Measurements from ENCODE around the gene HOXA1. TPM values are rescaled to one million over a fixed set of nuclear protein-coding genes. Genes with fewer than 3 reads are reported as not detected.

The HOXA1 gene
- total RNA-seq, 4 donors from 2014 or later = 0.33 to 1.5 (median 0.60) TPM

DNA sequence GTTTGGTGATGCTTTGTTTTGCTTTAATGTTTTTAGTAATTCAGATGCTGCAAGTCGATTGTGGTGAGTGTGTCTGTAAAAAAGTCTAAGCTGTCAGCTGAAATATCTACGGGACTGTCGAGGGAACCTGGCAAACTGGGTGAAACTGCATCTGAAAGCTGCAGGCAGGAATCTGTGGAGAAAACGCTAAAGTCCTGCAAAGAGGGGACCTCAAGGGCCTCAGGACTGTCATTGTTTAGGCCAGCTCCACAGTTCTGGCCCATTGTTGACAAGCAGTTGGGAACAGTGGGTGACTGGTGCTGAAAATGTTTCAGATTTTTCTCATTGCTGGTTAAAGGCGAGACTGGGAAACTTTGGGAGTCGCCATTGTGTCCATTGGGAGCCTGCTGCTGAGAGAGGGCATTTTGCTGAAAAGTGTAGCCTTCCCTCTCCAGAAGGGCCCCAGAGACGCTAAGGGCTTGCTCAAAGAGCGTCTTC is 4.9 kb upstream of the HOXA1 start:
- TF ChIP-seq, protein P1, sequence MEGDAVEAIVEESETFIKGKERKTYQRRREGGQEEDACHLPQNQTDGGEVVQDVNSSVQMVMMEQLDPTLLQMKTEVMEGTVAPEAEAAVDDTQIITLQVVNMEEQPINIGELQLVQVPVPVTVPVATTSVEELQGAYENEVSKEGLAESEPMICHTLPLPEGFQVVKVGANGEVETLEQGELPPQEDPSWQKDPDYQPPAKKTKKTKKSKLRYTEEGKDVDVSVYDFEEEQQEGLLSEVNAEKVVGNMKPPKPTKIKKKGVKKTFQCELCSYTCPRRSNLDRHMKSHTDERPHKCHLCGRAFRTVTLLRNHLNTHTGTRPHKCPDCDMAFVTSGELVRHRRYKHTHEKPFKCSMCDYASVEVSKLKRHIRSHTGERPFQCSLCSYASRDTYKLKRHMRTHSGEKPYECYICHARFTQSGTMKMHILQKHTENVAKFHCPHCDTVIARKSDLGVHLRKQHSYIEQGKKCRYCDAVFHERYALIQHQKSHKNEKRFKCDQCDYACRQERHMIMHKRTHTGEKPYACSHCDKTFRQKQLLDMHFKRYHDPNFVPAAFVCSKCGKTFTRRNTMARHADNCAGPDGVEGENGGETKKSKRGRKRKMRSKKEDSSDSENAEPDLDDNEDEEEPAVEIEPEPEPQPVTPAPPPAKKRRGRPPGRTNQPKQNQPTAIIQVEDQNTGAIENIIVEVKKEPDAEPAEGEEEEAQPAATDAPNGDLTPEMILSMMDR (IDR thresholded peaks at IDR 0.05; ENCODE audit: low read depth) = no peak

DNA sequence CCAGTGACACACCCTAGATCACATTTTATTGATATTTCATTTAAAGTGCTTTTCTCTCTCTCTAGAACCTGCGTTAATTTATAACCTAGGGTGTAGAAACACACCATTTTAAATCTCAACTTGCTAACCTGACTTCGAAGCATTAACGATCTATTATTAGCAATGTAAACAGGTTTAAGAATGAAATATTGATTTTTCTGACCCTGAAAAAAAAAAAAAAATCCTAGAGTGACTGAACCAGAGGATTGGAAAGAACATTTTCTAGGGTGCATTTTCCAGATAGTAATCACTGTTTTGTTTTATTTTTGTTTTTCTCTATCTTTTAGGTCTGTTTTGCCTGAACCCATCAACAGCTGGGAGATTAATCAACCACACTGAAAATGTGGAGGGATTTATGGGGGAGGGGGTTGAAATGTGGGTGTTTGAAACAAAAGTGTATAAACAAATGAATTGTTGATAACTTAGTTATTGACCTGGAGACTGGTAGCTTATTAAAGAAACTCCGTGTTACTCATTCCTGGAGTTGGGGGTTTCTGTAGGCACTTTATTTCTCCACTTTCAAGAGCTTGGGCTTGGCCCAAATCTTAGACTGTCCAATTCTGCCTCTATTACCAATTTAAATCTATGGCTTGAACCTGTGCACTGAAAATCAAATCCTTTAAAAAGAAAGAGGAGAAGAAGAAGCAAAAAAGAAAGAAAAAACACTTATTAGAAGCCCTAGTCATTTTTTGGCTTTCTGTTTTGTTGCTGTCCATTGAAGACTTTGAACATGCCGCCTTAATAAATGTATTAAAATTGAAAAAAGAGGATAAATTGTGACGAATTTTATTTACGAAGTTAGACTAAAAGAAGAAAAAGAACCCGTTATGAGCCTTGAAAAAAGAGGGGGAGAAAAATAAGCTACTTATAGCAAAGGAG is 3.9 kb upstream of the HOXA1 start:
- TF ChIP-seq, protein P1 (IDR thresholded peaks at IDR 0.05; ENCODE audit: low read depth) = no peak

DNA sequence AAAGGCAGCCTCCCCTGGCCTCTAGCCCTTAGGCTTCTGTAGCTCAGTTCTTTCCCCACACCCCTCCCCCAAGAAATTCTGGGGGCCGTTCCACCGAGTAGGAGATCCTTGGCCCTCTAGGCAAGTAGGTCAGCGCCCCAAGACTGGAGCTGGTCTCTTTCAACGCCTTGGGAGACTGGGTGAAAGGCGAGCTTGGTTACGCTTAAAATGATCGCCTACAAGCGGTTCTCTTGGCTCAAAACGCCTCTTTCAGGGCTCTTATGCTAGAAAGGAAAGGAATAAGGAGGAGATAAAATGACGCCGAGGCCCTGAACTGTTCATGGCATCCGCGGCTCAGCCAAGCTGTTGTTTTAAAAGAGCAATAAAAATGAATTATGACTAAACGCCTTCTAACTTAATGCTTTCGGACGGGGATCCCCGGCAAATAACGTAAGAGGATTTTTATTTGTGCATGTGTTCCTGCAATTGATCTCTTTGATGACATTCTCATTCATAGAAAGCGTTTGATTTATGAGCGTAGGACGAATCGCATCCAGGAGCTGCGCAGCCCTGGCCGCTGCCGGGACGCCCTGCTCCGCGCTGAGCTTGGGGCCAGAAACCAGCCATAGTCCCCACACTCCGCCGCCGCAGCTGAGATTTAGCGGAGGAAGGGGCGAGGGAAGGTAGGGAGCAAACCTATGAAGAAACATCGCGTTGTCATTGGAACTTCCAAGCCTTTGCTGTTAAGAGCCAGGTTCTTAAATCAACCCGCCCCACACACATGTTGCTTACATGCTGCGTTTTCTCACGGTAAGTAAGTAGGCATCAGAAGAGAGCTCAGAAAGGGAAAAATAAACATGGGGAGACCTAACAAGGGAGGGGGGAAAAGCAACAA is 3.0 kb upstream of the HOXA1 start:
- TF ChIP-seq, protein P1 (IDR thresholded peaks at IDR 0.05; ENCODE audit: low read depth) = no peak

DNA sequence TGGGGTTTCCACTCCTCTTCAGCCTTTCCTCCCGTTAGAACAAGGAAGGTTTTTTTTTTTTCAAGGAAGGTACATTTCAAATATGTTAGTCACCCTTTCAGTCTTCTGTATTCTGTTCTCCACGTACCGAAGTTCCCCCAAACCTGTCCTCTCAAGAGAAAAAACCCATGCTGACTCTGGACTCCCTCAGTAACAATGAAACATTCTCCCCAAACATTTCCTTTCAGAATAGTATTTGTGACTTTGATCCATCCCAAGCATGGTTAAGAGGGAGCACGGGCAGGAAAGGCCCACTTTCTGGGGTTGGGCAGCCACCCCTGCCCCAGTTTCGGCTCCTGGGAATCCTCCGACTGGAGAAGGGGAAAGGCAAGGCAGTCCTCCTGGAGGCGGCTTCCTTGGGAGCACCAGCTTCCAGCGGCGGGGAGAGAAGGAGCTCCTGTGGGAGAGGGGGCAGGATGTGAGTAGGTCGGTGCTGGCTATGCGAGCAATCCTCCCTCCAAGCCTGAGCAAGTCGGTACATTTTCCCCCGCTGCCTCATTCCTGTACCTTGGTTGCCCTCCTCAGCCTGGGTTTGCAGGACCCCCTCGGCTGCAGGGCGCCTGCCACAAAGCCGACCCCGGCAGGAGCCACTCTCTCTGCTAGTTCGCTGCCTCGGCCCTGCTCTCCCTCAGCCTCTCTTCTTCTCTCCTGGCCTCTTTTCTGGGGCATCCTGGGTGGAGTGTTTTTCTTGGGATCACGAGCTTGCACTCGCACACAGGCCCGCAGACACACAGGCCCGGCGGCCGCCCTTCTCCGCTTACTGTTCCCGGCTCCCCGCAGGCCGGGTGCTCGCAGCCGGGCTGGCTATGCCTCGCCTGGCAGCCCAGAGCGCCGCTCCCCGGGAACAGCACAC is 2.1 kb upstream of the HOXA1 start:
- TF ChIP-seq, protein P1 (IDR thresholded peaks at IDR 0.05; ENCODE audit: low read depth) = no peak

DNA sequence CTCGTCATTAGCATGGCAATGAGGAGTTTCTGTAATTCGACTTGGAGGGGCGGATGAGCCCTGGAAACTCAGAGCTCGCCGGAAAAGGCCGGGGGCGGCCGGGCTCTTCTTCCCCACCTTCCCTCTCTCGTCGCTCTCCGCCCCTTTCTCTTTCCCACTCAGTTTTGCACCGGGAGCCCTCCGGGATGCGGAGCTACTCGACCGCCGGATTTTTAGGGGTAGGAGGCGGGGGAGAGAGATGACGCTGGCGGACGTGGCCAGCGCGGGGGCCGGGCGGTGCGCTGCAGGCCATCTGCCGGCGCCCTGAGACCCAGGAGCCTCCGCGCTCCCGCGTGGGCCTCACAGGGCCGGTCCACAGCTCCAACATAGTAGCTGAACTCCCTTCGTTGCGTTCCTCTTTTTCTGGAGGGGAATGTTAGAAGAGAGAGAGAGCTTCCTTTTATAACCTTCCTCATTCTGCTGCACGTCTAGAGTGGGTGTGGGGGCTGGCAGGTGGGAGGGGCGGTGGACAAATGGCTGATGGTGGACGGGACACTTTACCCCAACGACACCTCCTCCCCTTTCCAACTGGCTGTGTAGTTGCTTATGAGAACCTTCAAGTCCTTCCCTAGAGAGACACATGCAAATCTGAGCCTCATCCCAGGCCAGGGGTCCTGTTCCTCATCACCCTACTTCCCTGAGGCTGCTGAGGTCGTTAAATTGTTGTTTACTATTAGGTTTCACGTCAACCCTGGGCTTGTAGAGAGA is 1.1 kb upstream of the HOXA1 start:
- TF ChIP-seq, protein P1 (IDR thresholded peaks at IDR 0.05; ENCODE audit: low read depth) = no peak

DNA sequence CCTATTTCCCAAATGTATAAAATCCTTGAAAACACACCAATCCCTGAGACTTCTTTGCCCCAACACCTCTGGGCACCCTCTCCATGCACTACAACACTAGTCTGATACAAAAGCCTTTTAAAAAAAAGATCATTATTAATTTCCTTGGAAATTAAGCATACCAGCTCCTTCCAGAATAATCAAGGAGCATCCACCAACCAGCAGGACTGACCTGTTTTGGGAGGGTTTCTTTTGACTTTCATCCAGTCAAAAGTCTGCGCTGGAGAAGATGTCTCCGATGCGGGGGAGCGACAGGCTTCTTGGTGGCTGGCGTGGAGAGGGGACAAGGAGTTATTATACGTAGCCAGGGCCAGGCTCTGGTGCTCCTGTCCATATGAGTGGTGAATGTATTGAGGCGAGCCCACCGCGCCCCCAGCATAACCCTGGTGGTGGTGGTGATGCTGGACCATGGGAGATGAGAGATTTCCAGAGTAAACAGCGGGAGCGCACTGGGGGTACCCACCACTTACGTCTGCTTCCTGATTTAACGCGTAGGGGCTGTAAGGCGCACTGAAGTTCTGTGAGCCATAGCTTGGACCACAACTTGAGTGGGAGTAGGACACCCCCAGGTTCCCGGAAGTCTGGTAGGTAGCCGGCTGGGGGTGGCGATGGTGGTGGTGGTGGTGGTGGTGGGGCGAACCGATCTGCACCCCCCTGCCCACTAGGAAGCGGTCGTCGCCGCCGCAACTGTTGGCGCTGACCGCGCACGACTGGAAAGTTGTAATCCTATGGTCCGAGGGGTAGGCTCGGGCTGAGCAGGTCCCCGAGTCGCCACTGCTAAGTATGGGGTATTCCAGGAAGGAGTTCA is 527 bp downstream of the HOXA1 start:
- TF ChIP-seq, protein P1 (IDR thresholded peaks at IDR 0.05; ENCODE audit: low read depth) = no peak

All from subcutaneous adipose tissue (tissue), 4 donors.